Stomach (tissue), 4 donors: ENCODE results near the gene LINC01488.

Experiments
- EP300 ChIP-seq: sonication (generic); formaldehyde crosslinking; IDR thresholded peaks from one replicate; pipeline ENCODE4 v1.6.1; 2017; ENCODE audit warnings: antibody characterized with exemption
- POLR2A ChIP-seq, 4 donors: fragments of 450-650 bp; IDR thresholded peaks; one replicate each; pipeline ENCODE4 v1.6.1; 2016; ENCODE audit warnings: antibody characterized with exemption in 4 of 4, control low read depth in 2 of 4, mild to moderate bottlenecking in 1 of 4, moderate library complexity in 1 of 4

DNA sequence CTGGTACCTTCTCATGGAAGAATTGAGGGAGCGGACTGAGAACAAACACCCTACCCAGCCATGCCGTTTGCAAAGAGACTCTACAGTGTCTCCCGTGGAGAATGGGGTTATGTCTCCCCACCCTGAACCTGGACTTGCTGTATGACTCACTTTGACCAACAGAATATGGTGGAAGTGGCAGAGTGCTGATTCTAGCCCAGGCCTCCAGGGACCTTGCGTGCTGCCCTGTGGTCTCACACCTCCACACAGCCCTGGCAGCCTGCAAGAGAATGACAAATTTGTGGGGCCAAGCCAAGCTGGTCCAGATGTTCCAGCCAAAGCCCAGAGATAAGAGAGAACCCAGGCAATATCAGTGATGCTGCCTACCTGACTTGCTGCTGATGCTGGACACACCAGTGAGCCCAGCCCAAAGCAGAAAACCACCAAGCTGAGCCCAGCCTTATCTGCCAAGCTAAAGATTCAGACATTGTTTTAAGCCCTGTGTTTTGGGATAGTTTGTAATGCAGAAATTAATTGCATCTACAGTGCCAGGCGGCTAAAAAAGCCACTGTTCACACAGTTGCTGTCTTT, 8.1 kb upstream of the LINC01488 start:
- no peak for TF ChIP-seq EP300
- TF ChIP-seq POLR2A (IDR thresholded peaks at IDR 0.05) = no peak
